Hepatocyte (in vitro differentiated cells): ENCODE measurements around the gene GLRA2. TPM values are rescaled to one million over a fixed set of nuclear protein-coding genes. Genes with fewer than 3 reads are reported as not detected.

Experiments used
- DNase-seq: peaks from one replicate; pipeline ENCODE4 v3.0.0-alpha.2; 2016; ENCODE audit warnings: low spot score
- H2AFZ ChIP-seq: fragments of 200-600 bp; sonication (generic); 2 replicates; pipeline ENCODE4 v1.6.0; 2016; ENCODE audit warnings: antibody characterized with exemption, mild to moderate bottlenecking
- H3K27ac ChIP-seq: fragments of 200-600 bp; sonication (generic); 2 replicates; pipeline ENCODE4 v1.5.1; 2016; ENCODE audit warnings: mild to moderate bottlenecking
- H3K27me3 ChIP-seq: fragments of 200-600 bp; sonication (generic); 2 replicates; pipeline ENCODE4 v1.6.1; 2016
- H3K36me3 ChIP-seq: fragments of 200-600 bp; sonication (generic); replicated peaks from 2 replicates; pipeline ENCODE4 v1.5.1; 2016; ENCODE audit warnings: low read depth; ENCODE audit not compliant: insufficient read depth
- H3K4me1 ChIP-seq: fragments of 200-600 bp; sonication (generic); 2 replicates; pipeline ENCODE4 v1.5.1; 2016; ENCODE audit warnings: mild to moderate bottlenecking, moderate library complexity; ENCODE audit not compliant: insufficient read depth
- H3K4me2 ChIP-seq: fragments of 200-600 bp; sonication (generic); 2 replicates; pipeline ENCODE4 v1.6.0; 2016
- H3K4me3 ChIP-seq: fragments of 200-600 bp; sonication (generic); 2 replicates; pipeline ENCODE4 v1.5.1; 2016; ENCODE audit warnings: mild to moderate bottlenecking
- H3K79me2 ChIP-seq: fragments of 200-600 bp; sonication (generic); 2 replicates; pipeline ENCODE4 v1.6.0; 2017; ENCODE audit warnings: mild to moderate bottlenecking
- H3K9me2 ChIP-seq: fragments of 200-600 bp; sonication (generic); replicated peaks from 2 replicates; pipeline ENCODE4 v1.6.0; 2017; ENCODE audit warnings: mild to moderate bottlenecking; ENCODE audit not compliant: insufficient read depth
- H3K9me3 ChIP-seq: fragments of 200-600 bp; sonication (generic); 2 replicates; pipeline ENCODE4 v1.5.1; 2016; ENCODE audit warnings: low read depth, mild to moderate bottlenecking
- H4K20me1 ChIP-seq: fragments of 200-600 bp; sonication (generic); 2 replicates; pipeline ENCODE4 v1.6.0; 2016; ENCODE audit warnings: mild to moderate bottlenecking; ENCODE audit not compliant: insufficient read depth, poor library complexity, severe bottlenecking
- EZH2 ChIP-seq: fragments of 200-600 bp; sonication (generic); IDR thresholded peaks from 2 replicates; pipeline ENCODE4 v1.6.1; 2016; ENCODE audit warnings: antibody characterized with exemption, mild to moderate bottlenecking, borderline replicate concordance
- EZH2phosphoT487 ChIP-seq: fragments of 200-600 bp; sonication (generic); IDR thresholded peaks from one replicate; pipeline ENCODE4 v1.6.1; 2018; ENCODE audit warnings: antibody characterized with exemption, mild to moderate bottlenecking, low read depth, moderate library complexity; ENCODE audit not compliant: unreplicated experiment, severe bottlenecking
- WGBS: methylation state at CpG from one replicate; pipeline ENCODE4 v1.1.6; 2016; ENCODE audit warnings: low lambda C conversion rate; ENCODE audit errors: missing lambda C conversion rate; 5-methylcytosine and 5-hydroxymethylcytosine counted together
- polyA plus RNA-seq: library from polyadenylated mRNA; unstranded; fragments of >200 nt; fragmentation: Nextera tagmentation; extraction: Ambion mirVana; gene quantifications from 2 replicates; pipeline ENCODE4 v1.2.1, GENCODE V29; 2016
- total RNA-seq: library from RNA; depleted of rRNA; stranded (reverse); fragments of >200 nt; gene quantifications from 2 replicates; pipeline ENCODE4 v1.2.3, GENCODE V29; 2014
- TF ChIP-seq, protein P1 (sequence below): fragments of 200-600 bp; sonication (generic); IDR thresholded peaks from 2 replicates; pipeline ENCODE4 v1.5.1; 2016; ENCODE audit warnings: antibody characterized with exemption, mild to moderate bottlenecking; ENCODE audit not compliant: poor library complexity

Gene GLRA2
- total and polyA plus RNA-seq, 2 experiments from 2014 or later = not detected

DNA sequence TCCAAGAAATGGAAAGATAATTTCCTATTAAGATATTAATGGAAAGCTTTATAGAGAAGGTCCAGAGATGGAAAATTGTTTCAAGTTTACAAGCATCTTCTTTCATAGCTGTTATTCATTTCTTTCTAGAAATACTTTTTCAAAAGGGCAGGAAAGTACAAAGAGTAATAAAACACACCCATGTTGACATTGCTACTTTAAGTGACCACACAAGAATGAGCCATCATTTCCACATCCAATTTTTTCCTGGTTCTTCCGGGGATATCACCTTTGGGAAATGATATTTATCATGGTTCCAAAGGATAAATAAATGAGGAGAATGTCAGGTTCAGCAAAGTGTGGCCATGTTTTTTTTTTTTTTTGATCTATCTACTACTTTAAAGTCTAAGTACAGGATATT lies 4.5 kb downstream of the GLRA2 start:
- Histone ChIP-seq H3K27me3 (no peaks in the 10 kb centered on the region), H4K20me1 (no peaks in the 10 kb centered on the region), H3K9me2 (no peaks in the 10 kb centered on the region), H3K4me1 (no peaks in the 10 kb centered on the region), H3K27ac (no peak overlapping the region), H3K9me3 (no peaks in the 10 kb centered on the region), H3K4me3 (no peak overlapping the region), H3K79me2 (no peaks in the 10 kb centered on the region), H3K4me2 (no peak overlapping the region), H3K36me3 (no peaks in the 10 kb centered on the region), H2AFZ (no peak overlapping the region)
- DNase-seq = no peak
- TF ChIP-seq EZH2phosphoT487 = no peak
- TF ChIP-seq, protein P1, sequence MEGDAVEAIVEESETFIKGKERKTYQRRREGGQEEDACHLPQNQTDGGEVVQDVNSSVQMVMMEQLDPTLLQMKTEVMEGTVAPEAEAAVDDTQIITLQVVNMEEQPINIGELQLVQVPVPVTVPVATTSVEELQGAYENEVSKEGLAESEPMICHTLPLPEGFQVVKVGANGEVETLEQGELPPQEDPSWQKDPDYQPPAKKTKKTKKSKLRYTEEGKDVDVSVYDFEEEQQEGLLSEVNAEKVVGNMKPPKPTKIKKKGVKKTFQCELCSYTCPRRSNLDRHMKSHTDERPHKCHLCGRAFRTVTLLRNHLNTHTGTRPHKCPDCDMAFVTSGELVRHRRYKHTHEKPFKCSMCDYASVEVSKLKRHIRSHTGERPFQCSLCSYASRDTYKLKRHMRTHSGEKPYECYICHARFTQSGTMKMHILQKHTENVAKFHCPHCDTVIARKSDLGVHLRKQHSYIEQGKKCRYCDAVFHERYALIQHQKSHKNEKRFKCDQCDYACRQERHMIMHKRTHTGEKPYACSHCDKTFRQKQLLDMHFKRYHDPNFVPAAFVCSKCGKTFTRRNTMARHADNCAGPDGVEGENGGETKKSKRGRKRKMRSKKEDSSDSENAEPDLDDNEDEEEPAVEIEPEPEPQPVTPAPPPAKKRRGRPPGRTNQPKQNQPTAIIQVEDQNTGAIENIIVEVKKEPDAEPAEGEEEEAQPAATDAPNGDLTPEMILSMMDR = no peak
- no peak for TF ChIP-seq EZH2
- WGBS = 63% methylated on average over 1 of the region's 1 CpG

DNA sequence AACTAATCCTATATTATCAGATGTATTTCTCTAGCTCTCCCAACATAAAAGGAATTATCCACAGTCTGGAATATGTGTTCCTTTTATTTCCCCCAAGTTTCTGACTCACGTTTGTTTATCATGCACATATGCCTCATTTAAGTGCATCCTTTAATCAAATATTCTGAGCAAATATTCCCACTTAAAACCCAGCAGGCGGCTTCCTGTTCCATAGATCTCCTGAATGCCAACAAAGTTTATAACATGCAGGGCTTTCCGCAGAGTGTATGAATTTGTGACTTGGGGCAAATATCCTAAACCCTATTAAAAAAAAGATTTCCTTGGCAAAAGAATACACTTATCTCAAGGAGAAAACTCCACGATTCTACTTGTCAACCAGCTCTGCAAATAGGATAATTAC lies 16.9 kb downstream of the GLRA2 start:
- no peaks in the 10 kb centered on the region for H4K20me1 ChIP-seq
- no peak overlapping the region for H3K27ac ChIP-seq
- H3K4me1 ChIP-seq = no peaks in the 10 kb centered on the region
- DNase-seq = no peak
- TF ChIP-seq, protein P1 = no peak
- no peak for TF ChIP-seq EZH2
- no peak for TF ChIP-seq EZH2phosphoT487
- no peaks in the 10 kb centered on the region for H3K36me3 ChIP-seq
- H3K9me3 ChIP-seq = no peaks in the 10 kb centered on the region
- 66% methylated on average over 4 of the region's 4 CpGs for WGBS
- no peak overlapping the region for H3K4me3 ChIP-seq
- H3K79me2 ChIP-seq = no peaks in the 10 kb centered on the region
- no peaks in the 10 kb centered on the region for H3K27me3 ChIP-seq
- no peaks in the 10 kb centered on the region for H3K9me2 ChIP-seq
- no peak overlapping the region for H3K4me2 ChIP-seq
- H2AFZ ChIP-seq = no peak overlapping the region

DNA sequence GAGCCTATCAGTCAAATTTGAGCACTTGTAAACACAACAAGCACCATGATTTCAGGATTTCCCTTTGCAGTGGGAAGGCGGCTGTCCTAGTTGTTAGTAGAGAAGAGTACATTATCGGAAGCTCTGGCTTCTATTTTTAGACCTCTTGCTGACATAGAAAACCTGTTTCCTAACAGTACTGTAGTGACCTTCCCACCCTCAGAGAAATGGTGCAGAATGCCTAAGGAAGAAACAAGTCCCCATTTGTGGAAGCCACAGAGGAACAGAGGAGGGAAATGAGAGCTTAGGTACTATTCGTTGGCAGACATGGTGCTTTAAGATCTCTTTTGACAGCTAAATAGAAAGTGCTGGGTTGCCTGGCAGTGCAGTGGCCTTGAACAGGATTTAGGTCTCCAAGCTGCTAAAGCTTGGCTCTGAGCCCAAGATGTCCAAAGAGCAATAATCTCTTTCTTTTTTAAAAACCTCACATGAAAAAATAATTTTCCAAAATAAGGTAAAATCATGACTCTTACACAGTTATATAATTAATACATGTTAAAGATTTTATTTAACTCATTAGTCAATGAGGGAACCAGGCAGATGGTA lies 24.9 kb downstream of the GLRA2 start:
- Histone ChIP-seq H3K79me2 (no peaks in the 10 kb centered on the region), H3K9me2 (no peaks in the 10 kb centered on the region), H3K4me3 (no peak overlapping the region), H3K27ac (no peak overlapping the region), H3K4me1 (no peaks in the 10 kb centered on the region), H4K20me1 (no peaks in the 10 kb centered on the region), H3K27me3 (no peaks in the 10 kb centered on the region), H3K36me3 (no peaks in the 10 kb centered on the region), H3K4me2 (no peak overlapping the region), H3K9me3 (no peaks in the 10 kb centered on the region), H2AFZ (no peak overlapping the region)
- DNase-seq = no peak
- WGBS = 66% methylated on average over 3 of the region's 3 CpGs
- TF ChIP-seq, protein P1 = no peak
- TF ChIP-seq EZH2 (no peak), EZH2phosphoT487 (no peak)

DNA sequence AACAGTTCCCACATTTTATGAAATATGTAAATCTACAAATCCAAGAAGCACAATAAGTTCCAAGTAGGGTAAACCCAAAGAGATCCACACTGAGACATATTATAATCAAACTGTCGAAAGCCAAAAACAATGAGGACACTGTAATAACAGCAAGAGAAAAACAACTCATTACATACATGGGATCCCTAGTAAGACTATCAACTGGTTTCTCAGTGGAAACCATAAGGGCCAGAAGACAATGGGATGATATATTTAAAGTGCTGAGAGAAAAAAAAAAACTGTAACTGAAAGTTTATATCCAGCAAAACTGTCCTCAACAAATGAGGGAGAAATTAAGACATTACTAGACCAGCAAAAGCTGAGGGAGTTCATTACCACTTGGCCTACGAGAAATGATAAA lies 34.7 kb downstream of the GLRA2 start:
- Histone ChIP-seq H3K4me1 (no peaks in the 10 kb centered on the region), H4K20me1 (no peaks in the 10 kb centered on the region), H3K27me3 (no peaks in the 10 kb centered on the region), H3K4me2 (no peak overlapping the region), H3K9me2 (no peaks in the 10 kb centered on the region), H3K79me2 (no peaks in the 10 kb centered on the region), H3K27ac (no peak overlapping the region), H3K36me3 (no peaks in the 10 kb centered on the region), H3K9me3 (no peaks in the 10 kb centered on the region), H3K4me3 (no peak overlapping the region), H2AFZ (no peak overlapping the region)
- no peak for DNase-seq
- TF ChIP-seq, protein P1 = no peak
- no peak for TF ChIP-seq EZH2
- no peak for TF ChIP-seq EZH2phosphoT487
- 69% methylated on average over 2 of the region's 2 CpGs for WGBS
